Body of pancreas (tissue), 4 donors: Measurements from ENCODE around the gene HSPB3.

Source experiments
- CTCF ChIP-seq, 7 experiments: fragments of 450-650 bp in 4 of 7; fragments of 200-600 bp in 3 of 7; sonication (generic) in 3 of 7; IDR thresholded peaks; one replicate each; pipeline ENCODE4 v1.5.1; 2016 to 2019; ENCODE audit warnings: antibody characterized with exemption in 7 of 7
- POLR2A ChIP-seq, 3 donors: fragments of 450-650 bp; IDR thresholded peaks; one replicate each; pipeline ENCODE4 v1.6.1; 2016; ENCODE audit warnings: antibody characterized with exemption in 3 of 3, mild to moderate bottlenecking in 2 of 3

- TF ChIP-seq POLR2A (IDR thresholded peaks at IDR 0.05) (no peak), CTCF (IDR thresholded peaks at IDR 0.05) (no peak)
These were observed 16.7 kb upstream of the HSPB3 start for GRCh38 chr5:54438620-54439389.
